ENCODE results near the gene MYH3.

Gene MYH3

GRCh38 chr17:10626390-10626789 lies 30.7 kb downstream of the MYH3 start:
- H3K27me3 ChIP-seq (ENCODE audit: control insufficient read depth, low read length) = no peaks in the 10 kb centered on the region
- no peaks in the 10 kb centered on the region for H3K9me3 ChIP-seq (ENCODE audit: control insufficient read depth, insufficient read depth, low read length)
- H3F3A ChIP-seq (ENCODE audit: control insufficient read depth, insufficient read depth) = no peaks in the 10 kb centered on the region
- no peak overlapping the region for H3K27ac ChIP-seq (ENCODE audit: low read depth, low read length)
- no peaks in the 10 kb centered on the region for H3K79me2 ChIP-seq (ENCODE audit: control insufficient read depth, low read length)
- H3K9me2 ChIP-seq (replicated peaks; ENCODE audit: control insufficient read depth, low read length) = no peaks in the 10 kb centered on the region
- H4K20me1 ChIP-seq (ENCODE audit: control insufficient read depth, insufficient read depth, low read depth, low read length) = no peaks in the 10 kb centered on the region
- peaks cover 5% of the 10 kb centered on the region for H3K4me1 ChIP-seq (ENCODE audit: control insufficient read depth, low read length)
- TF ChIP-seq EZH2phosphoT487 (IDR thresholded peaks at IDR 0.05; ENCODE audit: borderline replicate concordance, low read length) = no peak
- TF ChIP-seq, protein P1, sequence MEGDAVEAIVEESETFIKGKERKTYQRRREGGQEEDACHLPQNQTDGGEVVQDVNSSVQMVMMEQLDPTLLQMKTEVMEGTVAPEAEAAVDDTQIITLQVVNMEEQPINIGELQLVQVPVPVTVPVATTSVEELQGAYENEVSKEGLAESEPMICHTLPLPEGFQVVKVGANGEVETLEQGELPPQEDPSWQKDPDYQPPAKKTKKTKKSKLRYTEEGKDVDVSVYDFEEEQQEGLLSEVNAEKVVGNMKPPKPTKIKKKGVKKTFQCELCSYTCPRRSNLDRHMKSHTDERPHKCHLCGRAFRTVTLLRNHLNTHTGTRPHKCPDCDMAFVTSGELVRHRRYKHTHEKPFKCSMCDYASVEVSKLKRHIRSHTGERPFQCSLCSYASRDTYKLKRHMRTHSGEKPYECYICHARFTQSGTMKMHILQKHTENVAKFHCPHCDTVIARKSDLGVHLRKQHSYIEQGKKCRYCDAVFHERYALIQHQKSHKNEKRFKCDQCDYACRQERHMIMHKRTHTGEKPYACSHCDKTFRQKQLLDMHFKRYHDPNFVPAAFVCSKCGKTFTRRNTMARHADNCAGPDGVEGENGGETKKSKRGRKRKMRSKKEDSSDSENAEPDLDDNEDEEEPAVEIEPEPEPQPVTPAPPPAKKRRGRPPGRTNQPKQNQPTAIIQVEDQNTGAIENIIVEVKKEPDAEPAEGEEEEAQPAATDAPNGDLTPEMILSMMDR (IDR thresholded peaks at IDR 0.05; ENCODE audit: low read depth, low read length, poor library complexity, severe bottlenecking) = no peak
- H3K4me3 ChIP-seq (ENCODE audit: low read length) = no peak overlapping the region
- no peaks in the 10 kb centered on the region for H3K36me3 ChIP-seq (ENCODE audit: control insufficient read depth, low read length)
- no peak overlapping the region for H3K4me2 ChIP-seq (ENCODE audit: low read length)

DNA sequence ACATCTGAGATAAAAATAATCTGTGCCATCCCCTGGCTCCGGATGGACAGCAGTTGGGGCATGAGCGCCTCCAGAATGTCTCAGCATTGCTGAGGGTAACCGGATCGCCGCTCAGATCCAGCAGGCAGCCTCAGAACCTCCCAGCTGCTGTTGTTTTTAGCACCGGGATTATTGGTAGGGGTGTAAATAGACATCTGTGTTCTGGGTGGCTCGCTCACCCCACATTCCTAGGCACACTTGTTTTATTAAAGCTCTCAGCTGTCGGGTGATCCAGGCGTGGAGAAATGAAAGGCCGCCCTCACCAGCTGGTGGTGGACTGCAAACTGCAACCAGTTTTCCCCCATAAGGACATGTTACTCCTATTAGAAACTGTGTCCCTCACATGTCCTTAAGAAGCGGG lies 32.1 kb downstream of the MYH3 start:
- Histone ChIP-seq H3K36me3 (ENCODE audit: control insufficient read depth, low read length) (no peaks in the 10 kb centered on the region), H3K4me1 (ENCODE audit: control insufficient read depth, low read length) (peaks cover 5% of the 10 kb centered on the region), H3K4me2 (ENCODE audit: low read length) (no peak overlapping the region)

GRCh38 chr17:10623737-10624338 lies 33.3 kb downstream of the MYH3 start:
- Histone ChIP-seq H3K79me2 (ENCODE audit: control insufficient read depth, low read length) (no peaks in the 10 kb centered on the region), H3K4me3 (ENCODE audit: low read length) (no peak overlapping the region), H3K4me1 (ENCODE audit: control insufficient read depth, low read length) (peaks cover 5% of the 10 kb centered on the region), H3K36me3 (ENCODE audit: control insufficient read depth, low read length) (no peaks in the 10 kb centered on the region), H3K9me2 (replicated peaks; ENCODE audit: control insufficient read depth, low read length) (no peaks in the 10 kb centered on the region), H3F3A (ENCODE audit: control insufficient read depth, insufficient read depth) (no peaks in the 10 kb centered on the region), H3K9me3 (ENCODE audit: control insufficient read depth, insufficient read depth, low read length) (no peaks in the 10 kb centered on the region), H3K27ac (ENCODE audit: low read depth, low read length) (no peak overlapping the region), H4K20me1 (ENCODE audit: control insufficient read depth, insufficient read depth, low read depth, low read length) (no peaks in the 10 kb centered on the region), H3K27me3 (ENCODE audit: control insufficient read depth, low read length) (no peaks in the 10 kb centered on the region), H3K4me2 (ENCODE audit: low read length) (no peak overlapping the region)
- TF ChIP-seq, protein P1 (IDR thresholded peaks at IDR 0.05; ENCODE audit: low read depth, low read length, poor library complexity, severe bottlenecking) = no peak
- no peak for TF ChIP-seq EZH2phosphoT487 (IDR thresholded peaks at IDR 0.05; ENCODE audit: borderline replicate concordance, low read length)

More for the DNA sequence above, 32.1 kb downstream of the MYH3 start:
- Histone ChIP-seq H3K9me2 (replicated peaks; ENCODE audit: control insufficient read depth, low read length) (no peaks in the 10 kb centered on the region), H3K4me3 (ENCODE audit: low read length) (no peak overlapping the region), H4K20me1 (ENCODE audit: control insufficient read depth, insufficient read depth, low read depth, low read length) (no peaks in the 10 kb centered on the region), H3K27ac (ENCODE audit: low read depth, low read length) (no peak overlapping the region), H3F3A (ENCODE audit: control insufficient read depth, insufficient read depth) (no peaks in the 10 kb centered on the region), H3K9me3 (ENCODE audit: control insufficient read depth, insufficient read depth, low read length) (no peaks in the 10 kb centered on the region), H3K27me3 (ENCODE audit: control insufficient read depth, low read length) (no peaks in the 10 kb centered on the region), H3K79me2 (ENCODE audit: control insufficient read depth, low read length) (no peaks in the 10 kb centered on the region)
- TF ChIP-seq EZH2phosphoT487 (IDR thresholded peaks at IDR 0.05; ENCODE audit: borderline replicate concordance, low read length) = no peak
- TF ChIP-seq, protein P1 (IDR thresholded peaks at IDR 0.05; ENCODE audit: low read depth, low read length, poor library complexity, severe bottlenecking) = no peak

Data from DOHH2 (cell line).